Thoracic aorta (tissue), 2 donors: Measurements from ENCODE around the gene ING3. TPM values are rescaled to one million over a fixed set of nuclear protein-coding genes. Genes with fewer than 3 reads are reported as not detected.
A peak's percentile ranks its signal among the peaks of the same experiment; 100 is the strongest.

Experiments used
- ATAC-seq: fragments of 150-250 bp; one replicate; pipeline ENCODE4 v1.8.0; 2017; ENCODE audit warnings: low read depth; ENCODE audit not compliant: insufficient number of reproducible peaks, low FRiP score
- DNase-seq: peaks from one replicate; pipeline ENCODE4 v3.0.0-alpha.2; 2020; ENCODE audit warnings: low spot score
- H3K27ac ChIP-seq, 2 donors: fragments of 200-600 bp; sonication (generic); 1 replicate in 1 of 2; 2 replicates in 1 of 2; pipeline ENCODE4 v1.5.1; 2016; ENCODE audit warnings: mild to moderate bottlenecking in 2 of 2, moderate library complexity in 2 of 2
- H3K27me3 ChIP-seq: fragments of 200-600 bp; sonication (generic); replicated peaks from 2 replicates; pipeline ENCODE4 v1.6.0; 2016; ENCODE audit warnings: mild to moderate bottlenecking; ENCODE audit not compliant: insufficient read depth
- H3K36me3 ChIP-seq: fragments of 200-600 bp; sonication (generic); one replicate; pipeline ENCODE4 v1.5.1; 2016
- H3K4me1 ChIP-seq, 2 donors: fragments of 200-600 bp; sonication (generic); 1 replicate in 1 of 2; 2 replicates in 1 of 2; pipeline versions ENCODE4 v1.5.1 to v1.6.0; 2016; ENCODE audit warnings: low read depth in 2 of 2, mild to moderate bottlenecking in 1 of 2; ENCODE audit not compliant: control insufficient read depth in 1 of 2
- H3K4me3 ChIP-seq: fragments of 200-600 bp; sonication (generic); 2 replicates; pipeline ENCODE4 v1.5.1; 2016; ENCODE audit warnings: mild to moderate bottlenecking
- H3K9me3 ChIP-seq: fragments of 200-600 bp; sonication (generic); 2 replicates; pipeline ENCODE4 v1.5.1; 2016
- total RNA-seq, 2 donors: library from RNA; depleted of rRNA; stranded (reverse); fragments of >200 nt; gene quantifications; one replicate each; pipeline versions ENCODE4 v1.1.0 to v1.2.3, GENCODE V29; 2016
- TF ChIP-seq, protein P1 (sequence below): fragments of 200-600 bp; sonication (generic); IDR thresholded peaks from one replicate; pipeline ENCODE4 v1.5.1; 2019; ENCODE audit warnings: antibody characterized with exemption

ING3 gene
- 10 to 100 TPM; 12.3 to 21.2 TPM for total RNA-seq

DNA sequence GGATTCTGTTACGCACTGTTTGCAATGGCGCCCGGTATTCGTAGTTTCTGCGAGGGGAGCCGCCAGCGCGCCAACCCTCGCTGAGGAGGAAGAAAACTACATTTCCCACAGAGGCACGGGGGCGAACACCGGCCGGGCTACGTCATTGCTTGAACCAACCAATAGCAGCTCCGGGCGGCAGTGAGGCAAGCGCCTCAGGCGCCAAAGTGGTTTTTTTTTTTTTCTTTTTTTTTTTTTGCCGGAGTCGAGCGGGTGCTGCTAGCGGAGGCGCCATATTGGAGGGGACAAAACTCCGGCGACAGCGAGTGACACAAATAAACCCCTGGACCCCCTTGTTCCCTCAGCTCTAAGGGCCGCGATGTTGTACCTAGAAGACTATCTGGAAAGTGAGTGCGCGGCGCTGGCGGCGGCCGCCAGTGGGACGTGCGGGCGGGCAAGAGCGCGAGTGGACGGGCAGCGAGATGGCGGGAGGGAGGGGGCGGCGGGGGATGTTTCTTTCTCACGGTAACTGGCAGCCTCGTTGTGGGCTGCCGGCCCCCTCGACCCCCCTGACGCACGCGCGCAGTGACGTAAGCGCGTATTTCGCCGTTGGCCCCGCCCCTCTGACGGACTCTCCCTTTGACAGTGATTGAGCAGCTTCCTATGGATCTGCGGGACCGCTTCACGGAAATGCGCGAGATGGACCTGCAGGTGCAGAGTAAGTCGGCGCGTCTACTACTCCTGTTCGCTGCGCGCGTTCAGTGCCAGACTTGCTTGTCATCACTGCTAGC, at the start of gene ING3:
Gene ING3 (plus strand): TSS at position 239 of the 770 bp plus-strand sequence. CDS start 120 bp downstream, at position 359.
- TF ChIP-seq, protein P1, sequence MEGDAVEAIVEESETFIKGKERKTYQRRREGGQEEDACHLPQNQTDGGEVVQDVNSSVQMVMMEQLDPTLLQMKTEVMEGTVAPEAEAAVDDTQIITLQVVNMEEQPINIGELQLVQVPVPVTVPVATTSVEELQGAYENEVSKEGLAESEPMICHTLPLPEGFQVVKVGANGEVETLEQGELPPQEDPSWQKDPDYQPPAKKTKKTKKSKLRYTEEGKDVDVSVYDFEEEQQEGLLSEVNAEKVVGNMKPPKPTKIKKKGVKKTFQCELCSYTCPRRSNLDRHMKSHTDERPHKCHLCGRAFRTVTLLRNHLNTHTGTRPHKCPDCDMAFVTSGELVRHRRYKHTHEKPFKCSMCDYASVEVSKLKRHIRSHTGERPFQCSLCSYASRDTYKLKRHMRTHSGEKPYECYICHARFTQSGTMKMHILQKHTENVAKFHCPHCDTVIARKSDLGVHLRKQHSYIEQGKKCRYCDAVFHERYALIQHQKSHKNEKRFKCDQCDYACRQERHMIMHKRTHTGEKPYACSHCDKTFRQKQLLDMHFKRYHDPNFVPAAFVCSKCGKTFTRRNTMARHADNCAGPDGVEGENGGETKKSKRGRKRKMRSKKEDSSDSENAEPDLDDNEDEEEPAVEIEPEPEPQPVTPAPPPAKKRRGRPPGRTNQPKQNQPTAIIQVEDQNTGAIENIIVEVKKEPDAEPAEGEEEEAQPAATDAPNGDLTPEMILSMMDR, result no peak
- DNase-seq, result peak; percentile 95
- H3K27me3 ChIP-seq, result no peaks in the 10 kb centered on the region
- H3K4me1 ChIP-seq, result peaks cover 8 to 11% of the 10 kb centered on the region in 2 donors
- no peaks in the 10 kb centered on the region for H3K9me3 ChIP-seq
- peak within 1 kb of the TSS; percentile 89 to 97 for H3K27ac ChIP-seq
- peak; percentile 98 for ATAC-seq
- peak within 1 kb of the TSS; percentile 80 for H3K4me3 ChIP-seq
- H3K36me3 ChIP-seq, result peaks cover 3% of the 10 kb centered on the region

- DNase-seq, result no peak
- Histone ChIP-seq H3K27ac (no peak overlapping the region), H3K4me3 (no peak overlapping the region), H3K27me3 (no peaks in the 10 kb centered on the region), H3K9me3 (no peaks in the 10 kb centered on the region), H3K4me1 (peaks cover 0 to 2% of the 10 kb centered on the region in 2 donors), H3K36me3 (no peaks in the 10 kb centered on the region)
- ATAC-seq, result no peak
- TF ChIP-seq, protein P1, result no peak
These were observed 35.1 kb upstream of the ING3 start for GRCh38 chr7:120915314-120916105.

- ATAC-seq, result no peak
- Histone ChIP-seq H3K27ac (no peak overlapping the region), H3K4me3 (no peak overlapping the region), H3K27me3 (no peaks in the 10 kb centered on the region), H3K4me1 (peaks cover 0 to 2% of the 10 kb centered on the region in 2 donors), H3K36me3 (no peaks in the 10 kb centered on the region), H3K9me3 (no peaks in the 10 kb centered on the region)
- DNase-seq, result no peak
- TF ChIP-seq, protein P1, result no peak
These were observed 34.5 kb upstream of the ING3 start for GRCh38 chr7:120916121-120916520.

DNA sequence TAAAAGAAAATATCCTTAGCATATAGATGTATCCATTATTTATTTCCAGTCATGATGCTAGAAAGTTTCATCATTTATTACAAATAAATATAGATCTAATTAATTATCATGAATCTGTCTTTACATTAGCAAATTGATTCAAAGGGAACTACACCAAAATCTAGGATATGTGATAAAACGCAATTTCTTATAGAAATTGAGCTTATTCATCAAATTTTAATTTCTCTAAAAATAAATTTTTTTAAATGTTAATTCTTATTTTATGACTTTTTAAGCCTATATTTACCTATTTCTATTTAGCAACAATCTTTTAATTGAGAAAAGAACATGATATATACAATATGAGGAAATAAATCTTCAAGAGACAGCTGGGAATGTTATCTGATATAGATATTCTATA, 34.0 kb upstream of the ING3 start:
- TF ChIP-seq, protein P1, result no peak
- Histone ChIP-seq H3K27me3 (no peaks in the 10 kb centered on the region), H3K4me1 (peaks cover 0 to 2% of the 10 kb centered on the region in 2 donors), H3K9me3 (no peaks in the 10 kb centered on the region), H3K36me3 (no peaks in the 10 kb centered on the region), H3K4me3 (no peak overlapping the region), H3K27ac (no peak overlapping the region)
- ATAC-seq, result no peak
- DNase-seq, result no peak

DNA sequence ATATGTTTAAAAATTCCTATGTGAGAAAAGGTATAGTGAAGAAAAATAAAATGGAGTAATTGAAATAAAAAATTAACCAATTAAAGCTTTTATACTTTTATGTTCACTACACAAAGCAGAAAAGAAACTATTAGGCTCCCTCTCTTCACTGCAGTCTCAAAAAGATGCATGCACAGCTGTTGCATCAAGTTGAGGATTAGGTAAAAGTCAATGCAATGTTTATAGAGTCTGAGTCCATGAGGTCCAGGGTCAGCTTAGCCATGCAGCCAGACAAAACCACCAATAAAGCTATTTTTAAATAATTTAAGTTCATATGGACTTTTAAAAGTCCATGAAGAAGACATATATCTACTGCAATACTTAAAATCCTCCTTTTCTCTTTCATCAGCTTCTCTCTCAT, 31.1 kb upstream of the ING3 start:
- TF ChIP-seq, protein P1, result no peak
- no peak for ATAC-seq

More for the DNA sequence above, 31.1 kb upstream of the ING3 start:
- H3K4me3 ChIP-seq, result no peak overlapping the region
- H3K36me3 ChIP-seq, result no peaks in the 10 kb centered on the region
- no peaks in the 10 kb centered on the region for H3K9me3 ChIP-seq
- peaks cover 0 to 2% of the 10 kb centered on the region in 2 donors for H3K4me1 ChIP-seq
- H3K27ac ChIP-seq, result no peak overlapping the region
- H3K27me3 ChIP-seq, result no peaks in the 10 kb centered on the region
- DNase-seq, result no peak
